A673 (cell line): ENCODE data around the gene SMAD6.

Experiments used
- EZH2 ChIP-seq: fragments of 200-600 bp; sonication (generic); IDR thresholded peaks from 2 replicates; pipeline ENCODE4 v1.6.1; 2017; ENCODE audit warnings: borderline replicate concordance, low read depth, mild to moderate bottlenecking, mixed read lengths, antibody characterized with exemption, low read length; ENCODE audit not compliant: poor library complexity, severe bottlenecking
- TF ChIP-seq, protein P1 (sequence below): fragments of 300-800, 200-600 bp; sonication (generic); conservative IDR thresholded peaks from 2 replicates; pipeline ENCODE4 v1.5.1; 2017; ENCODE audit warnings: low read depth, mild to moderate bottlenecking, antibody characterized with exemption, low read length, moderate library complexity, mixed read lengths

DNA sequence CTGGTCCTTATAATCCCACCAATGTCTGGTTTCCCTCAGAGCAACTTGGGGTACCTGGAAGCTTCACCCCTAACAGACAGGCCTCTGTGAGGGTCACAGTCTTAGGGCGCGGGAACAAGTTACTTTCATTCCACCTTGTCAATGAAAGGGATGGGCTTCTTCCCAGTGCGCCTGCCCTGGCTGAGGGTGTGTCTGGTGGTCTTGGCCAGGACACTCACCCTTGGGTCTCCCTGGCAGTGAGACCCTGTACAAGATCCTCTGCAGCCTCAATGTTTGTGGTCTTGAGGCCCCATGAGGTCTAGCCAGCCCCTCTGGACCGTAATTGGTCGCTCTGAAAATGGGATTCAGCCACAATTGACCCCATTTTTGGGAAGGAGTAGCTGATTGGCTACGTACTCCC lies 40.2 kb downstream of the SMAD6 start:
- TF ChIP-seq, protein P1, sequence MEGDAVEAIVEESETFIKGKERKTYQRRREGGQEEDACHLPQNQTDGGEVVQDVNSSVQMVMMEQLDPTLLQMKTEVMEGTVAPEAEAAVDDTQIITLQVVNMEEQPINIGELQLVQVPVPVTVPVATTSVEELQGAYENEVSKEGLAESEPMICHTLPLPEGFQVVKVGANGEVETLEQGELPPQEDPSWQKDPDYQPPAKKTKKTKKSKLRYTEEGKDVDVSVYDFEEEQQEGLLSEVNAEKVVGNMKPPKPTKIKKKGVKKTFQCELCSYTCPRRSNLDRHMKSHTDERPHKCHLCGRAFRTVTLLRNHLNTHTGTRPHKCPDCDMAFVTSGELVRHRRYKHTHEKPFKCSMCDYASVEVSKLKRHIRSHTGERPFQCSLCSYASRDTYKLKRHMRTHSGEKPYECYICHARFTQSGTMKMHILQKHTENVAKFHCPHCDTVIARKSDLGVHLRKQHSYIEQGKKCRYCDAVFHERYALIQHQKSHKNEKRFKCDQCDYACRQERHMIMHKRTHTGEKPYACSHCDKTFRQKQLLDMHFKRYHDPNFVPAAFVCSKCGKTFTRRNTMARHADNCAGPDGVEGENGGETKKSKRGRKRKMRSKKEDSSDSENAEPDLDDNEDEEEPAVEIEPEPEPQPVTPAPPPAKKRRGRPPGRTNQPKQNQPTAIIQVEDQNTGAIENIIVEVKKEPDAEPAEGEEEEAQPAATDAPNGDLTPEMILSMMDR = no peak
- no peak for TF ChIP-seq EZH2
